K562 (cell line): Measurements from ENCODE around the gene CCDC74B. TPM values are rescaled to one million over a fixed set of nuclear protein-coding genes. Genes with fewer than 3 reads are reported as not detected.
"Not testable (repeated sequence)": the region's sequence is repeated elsewhere in the genome, so short reads cannot be mapped to it uniquely, and the experiment has no call there.

ENCODE experiments used
- ATAC-seq: fragments of 200-7000 bp; cut with Tn5 transposase; 3 replicates; pipeline ENCODE4 v1.9.1; 2020; ENCODE audit warnings: moderate library complexity
- BruUV-seq: library from RNA; stranded (reverse); fragments of 400-500 nt; replicated peaks from 2 replicates; lab custom pipeline; 2021; lab: Mats Ljungman, UMichigan
- CTCF ChIA-PET: fragments of 300-600 bp; formaldehyde crosslinking; extraction: SDS; loops from one replicate; lab custom pipeline; 2021; ENCODE audit warnings: low intra/inter-chr PET ratio; lab: Yijun Ruan, JAX
- POLR2A ChIA-PET: fragments of 300-600, 350-650 bp; sonication (Branson Sonifier 250); formaldehyde crosslinking; extraction: SDS; loops from one replicate; lab custom pipeline; 2021; ENCODE audit warnings: antibody characterized with exemption, inconsistent platforms; lab: Yijun Ruan, JAX
- DNase-seq, 4 experiments: peaks; one replicate each; pipeline versions ENCODE4 v3.0.0 to v3.0.0-alpha.2; 2011 to 2018; ENCODE audit warnings: low spot score in 3 of 4, mixed read lengths in 3 of 4; ENCODE audit errors: extremely low read depth in 1 of 4
- FAIRE-seq: peaks from 2 replicates; lab custom pipeline; 2011; peaks lifted over from hg19 to GRCh38; lab: Jason Lieb, UNC
- H2AFZ ChIP-seq: 2 replicates; pipeline ENCODE4 v1.6.0; 2011; ENCODE audit warnings: low read depth, low read length, control low read depth, inconsistent platforms
- H3K27ac ChIP-seq: fragments of 200-600 bp; 3 replicates; pipeline ENCODE4 v1.8.0; 2011; ENCODE audit warnings: low read depth, mild to moderate bottlenecking, control low read depth, inconsistent platforms, low read length, moderate library complexity, mixed read lengths; ENCODE audit errors: extremely low read depth
- H3K27me3 ChIP-seq, 2 experiments: fragments of 300-600 bp in 1 of 2; 2 replicates in 1 of 2; 3 replicates in 1 of 2; pipeline versions ENCODE4 v1.6.0 to v1.8.0; 2011; ENCODE audit warnings: inconsistent platforms in 2 of 2, low read length in 2 of 2, mild to moderate bottlenecking in 1 of 2, mixed read lengths in 1 of 2, moderate library complexity in 1 of 2; ENCODE audit not compliant: control insufficient read depth in 2 of 2, insufficient read depth in 2 of 2
- H3K36me3 ChIP-seq: fragments of 300-600 bp; 3 replicates; pipeline ENCODE4 v1.8.0; 2011; ENCODE audit warnings: mild to moderate bottlenecking, low read length, inconsistent platforms; ENCODE audit not compliant: control insufficient read depth, insufficient read depth
- H3K4me1 ChIP-seq, 2 experiments: fragments of 200-600 bp in 1 of 2; replicated peaks in 1 of 2; 2 replicates in 1 of 2; 3 replicates in 1 of 2; pipeline versions ENCODE4 v1.5.1 to v1.8.0; 2011; ENCODE audit warnings: inconsistent platforms in 2 of 2, low read length in 2 of 2, mild to moderate bottlenecking in 1 of 2, mixed read lengths in 1 of 2, moderate library complexity in 1 of 2; ENCODE audit not compliant: control insufficient read depth in 2 of 2, insufficient read depth in 2 of 2
- H3K4me2 ChIP-seq: 2 replicates; pipeline ENCODE4 v1.6.1; 2011; ENCODE audit warnings: low read length, control low read depth, inconsistent platforms, mixed read lengths; ENCODE audit not compliant: insufficient read depth
- H3K4me3 ChIP-seq: fragments of 200-600 bp; sonication (generic), shearing (Covaris generic); 2 replicates; pipeline ENCODE4 v1.5.1; 2016; ENCODE audit warnings: control low read depth, inconsistent platforms
- H3K79me2 ChIP-seq: fragments of 200-600 bp; 3 replicates; pipeline ENCODE4 v1.8.0; 2011; ENCODE audit warnings: low read length, inconsistent platforms; ENCODE audit not compliant: control insufficient read depth, insufficient read depth
- H3K9ac ChIP-seq, 2 experiments: 2 replicates each; pipeline versions ENCODE4 v1.6.0 to v1.6.1; 2011; ENCODE audit warnings: low read depth in 2 of 2, low read length in 2 of 2, control low read depth in 1 of 2, inconsistent platforms in 1 of 2, mild to moderate bottlenecking in 1 of 2, mixed read lengths in 1 of 2; ENCODE audit not compliant: insufficient read depth in 1 of 2
- H3K9me1 ChIP-seq: one replicate; pipeline ENCODE4 v1.6.0; 2011; ENCODE audit warnings: inconsistent platforms, mild to moderate bottlenecking, low read length, moderate library complexity; ENCODE audit not compliant: control insufficient read depth, insufficient read depth
- H3K9me3 ChIP-seq: replicated peaks from 2 replicates; pipeline ENCODE4 v1.5.1; 2011; ENCODE audit warnings: low read depth, low read length, inconsistent platforms; ENCODE audit not compliant: control insufficient read depth, insufficient read depth
- H4K20me1 ChIP-seq: replicated peaks from 2 replicates; pipeline ENCODE4 v1.6.1; 2011; ENCODE audit warnings: low read length, inconsistent platforms, mixed read lengths; ENCODE audit not compliant: control insufficient read depth, insufficient read depth
- HINFP ChIP-seq: fragments of 450-650 bp; conservative IDR thresholded peaks from 2 replicates; pipeline ENCODE4 v1.6.1; 2016; ENCODE audit warnings: missing genetic modification characterization, low read depth, mild to moderate bottlenecking, control low read depth, missing compliant biosample characterization
- RBFOX2 ChIP-seq: fragments of 200-400 bp; formaldehyde crosslinking; IDR thresholded peaks from 2 replicates; pipeline ENCODE4 v1.6.1; 2017; ENCODE audit warnings: low read depth, mild to moderate bottlenecking, low read length, moderate library complexity
- ZBTB5 ChIP-seq: fragments of 450-650 bp; IDR thresholded peaks from 2 replicates; pipeline ENCODE4 v1.6.1; 2017; ENCODE audit warnings: antibody characterized with exemption
- ZNF408 ChIP-seq: fragments of 250-450 bp; sonication (Bioruptor Pico); IDR thresholded peaks from 2 replicates; pipeline ENCODE4 v1.4.0; 2020; ENCODE audit warnings: low read depth, mild to moderate bottlenecking, moderate library complexity
- ZNF592 ChIP-seq: fragments of 450-650 bp; IDR thresholded peaks from 2 replicates; pipeline ENCODE4 v1.6.1; 2017; ENCODE audit warnings: antibody characterized with exemption, mild to moderate bottlenecking
- WGBS: fragments of 100-300 bp; shearing (Covaris generic); methylation state at CpG from one replicate; pipeline ENCODE4 v1.1.6; 2016; ENCODE audit warnings: low coverage, mixed read lengths; ENCODE audit not compliant: insufficient coverage; ENCODE audit errors: missing lambda C conversion rate; 5-methylcytosine and 5-hydroxymethylcytosine counted together
- in situ Hi-C: fragments of 300-500 bp; cut with MboI; formaldehyde crosslinking; loops from 4 replicates; pipeline ENCODE4 v1.15.0; 2018; ENCODE audit warnings: inconsistent platforms, mixed read lengths
- intact Hi-C: fragments of 100-400 bp; cut with micrococcal nuclease; formaldehyde crosslinking; loops from 2 replicates; pipeline ENCODE4 v1.14.2; 2022
- polyA plus RNA-seq, 8 experiments: library from polyadenylated mRNA; depleted of rRNA in 4 of 8; stranded (reverse) in 5 of 8; unstranded in 3 of 8; fragments of >200 nt; fragmentation: Nextera tagmentation in 2 of 8; fragmentation: Illumina TruSeq in 1 of 8; extraction: Ambion mirVana in 2 of 8; extraction: Trizol in 1 of 8; gene quantifications; 2 replicates each; pipeline versions ENCODE4 v1.2.1 to v1.2.3, GENCODE V29; 2011 to 2014; ENCODE audit warnings: inconsistent platforms in 1 of 8, missing spikeins in 1 of 8
- total RNA-seq, 7 experiments: library from RNA; depleted of rRNA in 6 of 7; stranded (reverse); fragments of >200 nt in 6 of 7; fragmentation: Illumina TruSeq in 2 of 7; extraction: Trizol in 2 of 7; gene quantifications; 2 replicates each; pipeline versions ENCODE4 v1.2.1 to v1.2.3, GENCODE V29; 2011 to 2021; ENCODE audit warnings: low replicate concordance in 1 of 7

Gene CCDC74B
- total and polyA plus RNA-seq, 9 of the 15 experiments (the other 6 are each of a cell fraction or from before 2014, with no cell fraction given): 0.04 to 1.5 (median 0.52) TPM; not detected in 1

- peaks cover 86% of the 10 kb centered on the region for H3K36me3 ChIP-seq
- no peak overlapping the region for H3K9ac ChIP-seq
- BruUV-seq: no TSS peak
- no peak overlapping the region for H3K4me3 ChIP-seq
- CTCF ChIA-PET: no interaction called here
- FAIRE-seq (no peak), DNase-seq (no peak), ATAC-seq (no peak)
- H3K9me3 ChIP-seq: no peaks in the 10 kb centered on the region
- 93% methylated on average over 7 of the region's 7 CpGs for WGBS
- H3K9me1 ChIP-seq: no peaks in the 10 kb centered on the region
- H3K4me2 ChIP-seq: no peak overlapping the region
- no peaks in the 10 kb centered on the region for H3K27me3 ChIP-seq
- POLR2A ChIA-PET: interaction anchor here (1.9 kb wide), 1 partner anchor 10 kb away, joined by 9 read pairs; no protein-coding TSS in a partner anchor
- H4K20me1 ChIP-seq: 0 out of 2 replicates have a peak, but pooled peaks cover 3% of the 10 kb centered on the region
- intact Hi-C loops (no loop called here), in situ Hi-C loops (no loop called here)
- H3K4me1 ChIP-seq: no peaks in the 10 kb centered on the region
- H3K79me2 ChIP-seq: no peaks in the 10 kb centered on the region; the same call in 2 of the 3 replicates
- H3K27ac ChIP-seq: no peak overlapping the region
- no peak overlapping the region for H2AFZ ChIP-seq
- TF ChIP-seq ZNF408 (CRISPR knock-in tag) (no peak), ZNF592 (no peak), RBFOX2 (no peak), ZBTB5 (no peak), HINFP (tag) (no peak)
- TF ChIP-seq, all 486 proteins: peak for 0
Measured at GRCh38 chr2:130169896-130170295, 25.0 kb upstream of the CCDC74B start.

- CTCF ChIA-PET, in situ Hi-C loops, H3K9ac ChIP-seq, BruUV-seq, H3K4me2 ChIP-seq, H3K27me3 ChIP-seq, H3K9me3 ChIP-seq, intact Hi-C loops, H3K4me3 ChIP-seq, FAIRE-seq, H4K20me1 ChIP-seq, H3K27ac ChIP-seq, POLR2A ChIA-PET, ATAC-seq, DNase-seq, H2AFZ ChIP-seq, H3K4me1 ChIP-seq, H3K79me2 ChIP-seq, H3K9me1 ChIP-seq: not testable (repeated sequence)
- peaks cover 85% of the 10 kb centered on the region for H3K36me3 ChIP-seq
- 92% methylated on average over 2 of the region's 3 CpGs for WGBS
Measured at GRCh38 chr2:130169163-130169562, 24.3 kb upstream of the CCDC74B start.
